CD4-positive, alpha-beta T cell treated with Interleukin-6 for 4 hours (primary cell): Measurements from ENCODE around the gene CCNYL1.
"Not testable (repeated sequence)": the region's sequence is repeated elsewhere in the genome, so short reads cannot be mapped to it uniquely, and the experiment has no call there.

Experiments used
- DNase-seq: peaks from one replicate; pipeline ENCODE4 v3.0.0-alpha.2; 2020; ENCODE audit warnings: mixed read lengths

The CCNYL1 gene

GRCh38 chr2:207698301-207698700 lies 13.1 kb upstream of the CCNYL1 start:
- DNase-seq: no peak

DNA sequence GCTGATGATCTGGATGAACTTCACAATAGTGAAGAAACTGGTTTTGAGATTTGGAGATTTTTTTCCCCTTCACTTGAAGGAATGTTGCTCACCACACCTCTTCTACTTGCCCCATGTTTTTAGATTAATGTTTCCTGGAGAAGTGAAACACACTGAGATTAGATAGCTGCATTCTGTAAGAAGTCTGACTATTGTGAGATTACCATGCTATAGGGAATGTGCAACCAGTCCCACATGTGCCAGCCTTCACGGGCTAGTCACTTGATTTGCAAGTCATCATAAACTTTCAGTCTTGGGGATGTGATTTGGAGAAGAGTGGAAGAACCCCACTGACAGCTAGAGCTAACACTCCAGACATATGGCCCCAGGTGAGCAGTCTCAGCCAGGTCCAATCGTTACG lies 7.4 kb upstream of the CCNYL1 start:
- no peak for DNase-seq

GRCh38 chr2:207704671-207705070 lies 6.8 kb upstream of the CCNYL1 start:
- DNase-seq: no peak

GRCh38 chr2:207706936-207707860 lies 4.2 kb upstream of the CCNYL1 start:
- no peak for DNase-seq

DNA sequence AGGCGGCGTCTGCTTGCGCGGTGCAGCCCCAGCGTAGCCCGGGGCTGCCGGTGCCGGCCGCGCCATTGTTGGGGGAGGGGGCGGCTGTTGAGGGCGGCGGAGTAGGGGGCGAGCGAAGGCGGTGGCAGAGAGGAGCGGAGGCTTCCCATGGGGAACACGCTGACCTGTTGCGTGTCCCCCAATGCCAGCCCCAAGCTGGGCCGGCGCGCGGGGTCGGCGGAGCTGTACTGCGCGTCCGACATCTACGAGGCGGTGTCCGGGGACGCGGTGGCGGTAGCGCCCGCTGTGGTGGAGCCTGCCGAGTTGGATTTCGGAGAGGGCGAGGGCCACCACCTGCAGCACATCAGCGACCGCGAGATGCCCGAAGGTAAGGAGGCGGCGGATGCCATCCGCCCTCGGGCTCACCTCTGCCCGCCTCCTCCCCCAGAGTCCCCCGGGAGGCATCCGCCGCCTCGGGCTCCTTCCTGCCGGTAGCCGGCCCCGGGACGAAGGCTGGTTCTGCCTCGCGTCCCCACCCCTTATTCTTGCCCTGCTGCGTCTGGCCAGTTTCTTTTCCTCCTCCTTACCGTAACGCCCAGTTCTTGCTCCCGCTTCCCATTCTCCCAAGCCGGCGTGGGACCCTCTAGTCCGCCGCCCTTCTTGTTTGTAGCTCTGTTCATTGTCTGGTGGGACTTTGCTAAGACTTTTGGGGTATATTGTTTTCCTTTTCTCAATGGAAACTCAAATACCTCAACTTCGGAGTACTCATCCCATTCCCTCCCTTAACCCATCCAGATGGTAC lies 500 bp downstream of the CCNYL1 start:
- peak; percentile 65 for DNase-seq

- DNase-seq: no peak
Measured at GRCh38 chr2:207716056-207716455, 4.6 kb downstream of the CCNYL1 start.

GRCh38 chr2:207718521-207718920 lies 7.1 kb downstream of the CCNYL1 start:
- no peak for DNase-seq

- DNase-seq: no peak
Measured at GRCh38 chr2:207719008-207719407, 7.6 kb downstream of the CCNYL1 start.

DNA sequence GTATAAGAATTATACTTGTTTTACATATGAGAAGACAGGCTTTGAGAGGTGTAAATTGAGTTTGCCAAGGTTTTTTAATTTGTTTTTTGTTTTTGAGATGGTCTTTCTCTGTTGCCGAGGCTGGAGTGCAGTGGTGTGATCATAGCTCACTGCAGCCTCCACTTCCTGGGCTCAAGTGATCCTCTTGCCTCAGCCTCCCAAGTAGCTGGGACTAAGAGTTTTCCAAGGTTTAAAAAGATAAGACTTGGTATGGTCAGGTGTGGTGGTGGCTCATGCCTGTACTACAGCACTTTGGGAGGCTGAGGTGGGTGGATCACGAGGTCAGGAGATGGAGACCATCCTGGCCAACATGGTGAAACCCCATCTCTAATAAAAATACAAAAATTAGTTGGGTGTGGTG lies 8.2 kb downstream of the CCNYL1 start:
- not testable (repeated sequence) for DNase-seq

GRCh38 chr2:207720517-207721187 lies 9.2 kb downstream of the CCNYL1 start:
- DNase-seq: no peak

GRCh38 chr2:207722773-207723424 lies 11.5 kb downstream of the CCNYL1 start:
- no peak for DNase-seq

- DNase-seq: not testable (repeated sequence)
Measured at GRCh38 chr2:207723425-207723787, 12.0 kb downstream of the CCNYL1 start.

DNA sequence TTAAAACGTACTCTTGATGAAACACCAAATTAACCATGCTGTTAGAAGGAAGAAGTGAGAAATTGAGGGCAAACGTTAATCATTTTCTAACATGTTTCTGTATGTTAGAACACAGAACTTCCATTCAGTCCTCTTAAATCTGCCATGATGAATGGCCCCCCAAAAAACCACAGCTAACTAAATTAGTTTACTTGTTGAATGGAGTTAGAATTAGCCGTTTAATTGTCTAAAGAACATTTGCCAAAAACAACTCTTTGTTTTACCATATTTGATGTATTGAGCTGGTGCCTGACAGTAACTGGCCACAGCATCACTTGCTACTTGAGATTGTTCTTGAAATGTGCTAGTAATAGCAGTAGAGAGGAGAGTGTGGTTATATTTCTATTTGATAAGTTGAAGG lies 12.7 kb downstream of the CCNYL1 start:
- DNase-seq: no peak

DNA sequence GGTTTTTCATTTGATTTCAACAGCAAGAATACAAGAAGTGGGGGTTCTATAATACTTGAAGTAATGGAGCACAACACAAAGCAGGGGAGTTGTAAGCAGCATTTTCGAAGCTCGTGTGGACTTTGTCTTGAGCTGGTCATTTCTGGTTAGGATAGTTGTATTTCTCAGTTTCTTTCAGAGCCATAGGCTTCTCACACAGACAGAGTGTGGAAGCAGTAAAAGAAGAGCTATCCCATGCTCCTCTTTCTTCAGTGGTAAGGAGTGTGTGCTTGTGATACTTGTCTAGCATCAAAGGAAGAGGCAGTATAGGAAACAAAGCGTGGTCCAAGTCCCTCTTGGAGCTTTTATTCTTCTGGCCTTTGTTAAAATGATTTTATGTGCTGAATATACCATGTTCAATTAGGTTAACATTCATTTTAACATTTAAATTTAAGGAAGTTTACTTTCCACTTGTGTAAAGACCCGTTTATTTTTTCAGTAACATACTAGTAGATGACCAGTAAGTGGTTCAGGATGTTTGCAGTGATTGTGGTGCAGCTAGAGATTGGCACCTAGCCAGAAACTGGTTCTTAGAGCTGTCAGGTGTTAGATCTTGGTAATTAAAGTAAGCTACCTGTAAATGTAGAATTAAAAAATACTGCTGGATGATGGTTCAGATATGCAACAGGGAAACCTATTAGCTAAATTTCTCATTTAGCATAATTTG lies 14.6 kb downstream of the CCNYL1 start:
- peak; percentile 45 for DNase-seq

- no peak for DNase-seq
Measured at GRCh38 chr2:207727261-207727660, 15.8 kb downstream of the CCNYL1 start.

DNA sequence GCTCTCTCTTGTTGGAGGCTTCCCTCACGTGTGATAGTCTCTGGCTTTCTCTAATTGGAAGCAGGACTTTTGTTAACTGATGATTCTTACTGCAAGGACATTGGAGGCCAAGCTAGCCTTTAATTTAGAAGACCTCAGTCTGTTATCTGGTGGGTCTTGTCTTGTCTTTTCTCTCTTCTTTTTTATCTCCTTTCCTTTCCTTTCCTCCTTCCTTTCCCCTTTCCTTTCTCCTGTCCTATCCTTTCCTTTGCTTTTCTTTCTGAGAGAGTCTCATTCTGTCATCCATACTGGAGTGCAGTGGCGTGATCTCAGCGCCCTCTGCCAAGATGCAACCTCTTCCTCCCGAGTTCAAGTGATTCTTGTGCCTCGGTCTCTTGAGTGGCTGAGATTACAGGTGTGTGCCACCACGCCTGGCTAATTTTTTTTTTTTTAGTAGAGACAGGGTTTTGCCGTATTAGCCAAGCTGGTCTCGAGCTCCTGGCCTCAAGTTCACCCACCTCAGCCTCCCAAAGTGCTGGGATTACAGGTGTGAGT lies 18.1 kb downstream of the CCNYL1 start:
- no peak for DNase-seq

GRCh38 chr2:207731138-207731537 lies 19.7 kb downstream of the CCNYL1 start:
- DNase-seq: no peak

GRCh38 chr2:207733597-207734240 lies 22.3 kb downstream of the CCNYL1 start:
- DNase-seq: no peak

DNA sequence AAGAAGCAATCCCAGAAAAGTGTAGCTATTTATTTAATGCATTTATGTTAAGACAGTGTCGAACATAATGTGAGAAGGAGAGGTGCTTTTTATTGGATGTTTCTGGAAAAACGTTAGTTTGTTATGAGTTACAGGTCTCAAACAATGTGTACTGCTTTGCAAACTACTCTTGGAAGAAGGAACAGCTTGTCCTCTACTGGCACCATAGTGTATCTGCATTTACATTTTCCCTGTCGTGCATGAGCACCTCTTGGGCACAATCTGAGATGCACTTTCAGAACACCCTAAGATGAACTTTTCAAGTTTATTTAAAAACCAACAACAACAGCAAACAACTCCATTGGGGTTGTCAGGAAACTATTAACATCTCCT lies 22.8 kb downstream of the CCNYL1 start:
- no peak for DNase-seq

DNA sequence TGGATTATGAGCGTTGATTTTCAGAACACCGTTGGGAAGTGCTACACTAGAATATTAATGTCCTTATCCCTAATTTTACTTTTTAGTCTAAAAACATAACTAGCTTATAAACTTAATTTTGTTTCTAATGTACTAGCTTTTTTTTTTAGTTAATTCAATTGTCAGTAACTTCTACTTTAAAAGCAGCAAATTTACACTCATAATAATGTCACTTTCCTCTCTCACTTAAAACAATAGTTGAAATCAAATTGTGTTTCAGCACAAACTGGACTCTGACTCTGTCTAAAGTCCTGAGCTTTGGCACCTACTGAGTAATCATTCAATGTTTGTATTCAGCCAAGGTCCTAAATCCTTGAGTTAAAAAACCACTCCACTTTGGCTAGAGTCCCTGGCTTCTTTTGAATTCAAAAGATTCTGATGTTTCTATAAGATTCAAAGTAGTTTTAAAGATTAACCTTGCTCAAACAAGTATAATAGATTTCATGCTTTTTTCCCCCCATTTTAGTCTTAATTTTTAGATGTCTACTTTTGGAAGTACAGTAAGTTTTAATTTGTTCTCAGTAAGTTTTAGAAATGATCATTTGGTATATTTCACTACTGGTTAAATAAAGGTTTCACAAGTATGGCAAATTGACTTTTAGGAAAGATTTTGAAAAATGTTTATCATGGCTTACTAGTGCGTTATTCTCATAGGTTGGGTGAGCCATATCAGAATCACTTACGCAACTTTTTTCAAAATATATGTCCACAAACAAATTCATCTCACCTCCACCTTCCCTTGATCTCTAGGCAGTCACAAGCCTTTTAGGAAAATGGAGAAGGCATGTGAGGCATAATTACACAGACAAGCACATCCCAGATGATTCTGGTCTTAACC lies 23.4 kb downstream of the CCNYL1 start:
- no peak for DNase-seq

- DNase-seq: not testable (repeated sequence)
Measured at GRCh38 chr2:207735513-207735859, 24.0 kb downstream of the CCNYL1 start.
